HPDE6-E6E7 (cell line): Measurements from ENCODE around the gene KIFC1.
"Not testable (repeated sequence)": the region's sequence is repeated elsewhere in the genome, so short reads cannot be mapped to it uniquely, and the experiment has no call there.

Experiments used
- DNase-seq: peaks from one replicate; pipeline ENCODE4 v3.0.0; 2011; ENCODE audit warnings: missing footprints; ENCODE audit errors: extremely low spot score

KIFC1 gene

DNA sequence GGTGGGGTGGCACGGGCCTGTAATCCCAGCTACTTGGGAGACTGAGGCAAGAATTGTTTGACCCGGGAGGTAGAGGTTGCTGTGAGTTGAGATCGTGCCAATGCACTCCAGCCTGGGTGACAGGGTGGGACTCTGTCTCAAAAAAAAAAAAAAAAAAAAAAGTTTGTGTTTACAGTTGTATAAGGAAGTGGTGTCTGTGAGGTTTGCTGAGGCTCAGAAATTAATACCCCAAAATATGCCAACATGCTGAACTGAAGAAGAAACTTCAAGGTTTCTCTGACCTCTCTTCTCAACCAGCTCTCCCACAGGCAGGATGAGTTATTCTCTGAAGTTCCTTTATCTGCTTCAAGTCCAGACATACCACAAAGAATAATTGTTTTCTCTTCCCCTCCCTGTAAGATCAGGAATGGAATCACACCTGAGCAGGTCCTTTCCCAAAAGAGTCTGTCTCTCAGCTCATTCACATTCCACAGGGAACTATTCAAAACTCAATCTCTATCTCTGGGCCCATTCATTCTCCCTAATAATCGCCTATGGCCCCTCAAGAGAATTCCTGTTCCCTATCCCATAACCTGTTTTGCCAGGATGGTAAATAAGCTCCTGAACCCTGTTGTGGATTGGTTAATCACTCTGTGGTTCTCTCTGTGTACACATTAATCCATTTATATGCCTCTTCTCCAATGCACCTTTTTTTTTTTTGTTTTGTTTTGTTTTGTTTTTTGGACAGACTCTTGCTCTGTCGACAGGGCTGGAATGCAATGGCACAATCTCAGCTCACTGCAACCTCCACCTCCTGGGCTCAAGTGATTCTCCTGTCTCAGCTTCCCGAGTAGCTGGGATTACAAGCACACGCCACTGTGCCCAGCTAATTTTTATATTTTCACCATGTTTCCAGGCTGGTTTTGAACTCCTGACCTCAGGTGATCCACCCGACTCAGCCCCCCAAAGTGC lies 17.4 kb upstream of the KIFC1 start:
- no peak for DNase-seq

DNA sequence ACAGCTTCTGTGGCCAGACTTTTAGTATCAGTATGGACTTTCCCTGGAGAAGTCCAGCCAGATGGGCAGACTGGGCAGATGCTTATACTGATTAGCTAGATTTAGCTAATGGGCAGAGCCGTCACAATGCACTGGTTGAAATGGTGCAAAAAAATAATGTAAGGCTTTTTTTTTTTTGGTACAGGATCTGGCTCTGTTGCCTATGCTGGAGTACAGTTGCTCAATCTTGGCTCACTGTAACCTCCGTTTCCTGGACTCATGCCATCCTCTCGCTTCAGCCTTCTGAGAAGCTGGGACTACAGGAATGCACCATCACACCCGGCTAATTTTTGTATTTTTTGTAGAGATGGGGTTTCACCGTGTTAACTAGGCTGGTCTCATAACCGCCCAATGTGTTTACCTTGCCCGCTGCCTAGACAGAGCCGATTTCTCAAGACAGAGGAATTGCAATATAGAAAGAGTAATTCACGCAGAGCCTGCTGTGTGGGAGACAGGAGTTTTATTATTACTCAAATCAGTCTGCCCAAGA lies 16.4 kb upstream of the KIFC1 start:
- DNase-seq: no peak

DNA sequence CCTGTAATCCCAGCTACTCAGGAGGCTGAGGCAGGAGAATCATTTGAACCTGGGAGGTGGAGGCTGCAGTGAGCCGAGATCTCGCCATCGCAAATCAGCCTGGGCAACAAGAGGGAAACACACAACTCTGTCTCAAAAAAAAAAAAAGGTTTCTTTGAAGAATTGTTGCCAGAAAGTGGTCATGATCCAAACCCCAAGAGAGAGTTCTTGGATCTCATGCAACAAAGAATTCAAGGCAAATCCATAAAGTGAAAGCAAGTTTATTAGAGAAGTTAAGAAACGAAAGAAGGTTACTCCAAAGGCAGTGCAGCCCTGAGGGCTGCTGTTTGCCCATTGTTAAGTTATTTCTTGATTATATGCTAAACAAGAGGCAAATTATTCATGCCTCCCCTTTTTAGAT lies 14.5 kb upstream of the KIFC1 start:
- no peak for DNase-seq

- DNase-seq: not testable (repeated sequence)
Observed at GRCh38 chr6:33379184-33379583, 12.4 kb upstream of the KIFC1 start.

GRCh38 chr6:33380272-33380981 lies 11.2 kb upstream of the KIFC1 start:
- no peak for DNase-seq

DNA sequence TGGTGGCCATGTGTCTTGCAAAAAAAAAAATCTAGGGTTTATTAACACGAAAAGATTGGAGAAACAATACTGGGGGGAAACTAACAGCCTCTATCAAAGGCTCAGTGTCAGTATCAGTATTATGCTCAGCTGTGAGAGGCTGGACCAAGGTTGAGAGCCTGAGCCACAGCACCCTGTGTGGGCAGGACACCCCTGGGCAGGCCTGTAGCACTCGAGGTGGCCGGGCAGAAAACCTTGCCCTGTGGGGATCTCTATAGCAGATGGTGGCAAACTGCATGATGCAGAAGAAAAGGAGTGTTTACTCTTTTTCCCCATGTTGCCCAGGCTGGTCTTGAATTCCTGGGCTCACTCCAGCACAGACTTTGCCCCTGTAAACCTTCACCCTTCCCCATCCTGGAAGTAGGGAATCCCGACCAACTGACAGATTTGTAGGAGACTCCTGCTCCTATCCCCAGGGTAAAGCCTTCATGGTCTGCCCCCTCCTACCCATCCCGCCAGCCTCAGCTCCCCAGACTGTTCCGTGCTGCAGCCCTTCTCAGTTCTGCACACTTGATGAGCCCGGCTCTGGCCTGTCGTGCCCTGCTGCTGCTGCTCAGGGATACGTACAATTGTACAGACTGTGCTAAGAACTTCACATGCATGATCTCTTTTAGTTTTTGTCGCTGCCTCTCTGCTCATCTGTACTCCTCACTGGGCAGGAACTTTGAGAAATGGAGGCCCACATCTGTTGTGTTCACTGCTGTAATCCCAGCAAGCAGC lies 8.0 kb upstream of the KIFC1 start:
- no peak for DNase-seq

GRCh38 chr6:33384581-33385020 lies 7.0 kb upstream of the KIFC1 start:
- DNase-seq: peak; percentile 63

DNA sequence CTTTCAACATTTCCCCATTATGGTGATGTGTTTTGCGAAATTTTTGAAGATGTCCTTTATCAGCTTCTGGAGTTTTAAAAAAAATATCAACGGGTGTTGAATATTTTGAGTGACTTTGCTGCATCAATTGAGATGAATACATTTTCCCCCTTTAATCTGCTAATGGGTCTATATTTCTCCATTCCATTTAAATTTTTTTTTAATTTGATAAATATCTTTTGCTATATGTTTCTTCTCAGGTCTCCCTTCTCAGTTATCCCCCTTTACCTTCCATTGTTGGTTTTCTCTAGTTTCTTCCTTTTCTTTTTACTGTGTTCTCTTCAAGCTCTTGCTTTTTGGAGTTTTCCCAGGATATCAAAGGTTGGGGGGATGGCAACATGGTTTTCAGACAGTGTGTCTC lies 1.4 kb upstream of the KIFC1 start:
- no peak for DNase-seq

- no peak for DNase-seq
Observed at GRCh38 chr6:33390767-33391277, 801 bp upstream of the KIFC1 start.

DNA sequence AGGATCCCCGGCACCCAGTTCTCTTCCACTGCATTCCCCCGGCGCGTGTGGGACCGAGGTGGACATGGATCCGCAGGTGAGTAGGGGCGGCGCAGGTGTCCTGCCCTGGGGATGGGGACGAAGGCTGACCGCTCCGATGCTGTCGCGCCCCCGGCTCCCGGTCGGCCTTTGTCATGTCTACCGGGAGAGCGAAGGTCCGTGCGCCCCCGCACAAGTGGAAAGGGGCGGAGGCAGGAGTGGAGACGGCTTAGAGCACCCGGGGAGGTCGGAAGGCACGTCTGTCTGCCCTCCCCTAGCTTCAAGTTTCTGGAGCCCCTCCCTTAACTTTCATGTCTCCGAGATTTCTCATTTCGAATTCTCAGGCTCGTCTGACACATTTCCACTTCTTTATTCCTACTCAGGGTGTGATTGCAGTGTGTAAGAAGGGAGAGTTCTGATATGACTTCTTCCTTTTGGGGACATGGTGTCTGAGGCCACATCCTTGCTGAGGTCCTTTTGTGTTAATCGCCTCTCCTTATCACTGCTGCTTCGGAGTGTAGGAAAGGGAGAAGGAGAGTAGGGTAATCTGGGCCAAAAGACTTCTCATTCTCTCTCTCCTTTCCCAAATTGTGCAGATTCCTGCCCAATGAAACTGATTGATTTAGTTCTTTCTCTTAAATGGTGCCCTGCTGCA lies 435 bp downstream of the KIFC1 start:
- no peak for DNase-seq

GRCh38 chr6:33392595-33392948 lies 949 bp downstream of the KIFC1 start:
- DNase-seq: no peak

- DNase-seq: no peak
Observed at GRCh38 chr6:33392979-33393378, 1.4 kb downstream of the KIFC1 start.

DNA sequence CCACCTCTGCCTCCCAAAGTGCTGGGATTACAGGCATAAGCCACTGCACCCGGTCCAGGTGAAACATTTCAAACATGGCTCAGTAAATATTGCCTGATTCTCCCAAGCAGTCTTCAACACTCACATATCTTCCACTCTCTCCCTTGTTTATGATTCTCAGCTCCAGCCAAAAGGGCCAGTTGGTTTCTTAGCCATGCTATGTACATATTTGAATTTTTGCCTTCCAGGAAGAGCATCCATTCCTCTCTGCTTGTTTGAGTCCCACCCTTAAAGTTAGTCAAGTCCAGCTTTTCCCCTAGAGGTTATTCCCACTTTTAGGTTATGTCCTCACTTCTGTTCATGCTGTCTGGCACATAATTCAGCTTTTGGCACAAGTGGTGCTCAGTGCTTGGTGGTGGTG lies 5.9 kb downstream of the KIFC1 start:
- DNase-seq: no peak

- not testable (repeated sequence) for DNase-seq
Observed at GRCh38 chr6:33398601-33399000, 7.0 kb downstream of the KIFC1 start.

GRCh38 chr6:33399881-33400280 lies 8.3 kb downstream of the KIFC1 start:
- not testable (repeated sequence) for DNase-seq

DNA sequence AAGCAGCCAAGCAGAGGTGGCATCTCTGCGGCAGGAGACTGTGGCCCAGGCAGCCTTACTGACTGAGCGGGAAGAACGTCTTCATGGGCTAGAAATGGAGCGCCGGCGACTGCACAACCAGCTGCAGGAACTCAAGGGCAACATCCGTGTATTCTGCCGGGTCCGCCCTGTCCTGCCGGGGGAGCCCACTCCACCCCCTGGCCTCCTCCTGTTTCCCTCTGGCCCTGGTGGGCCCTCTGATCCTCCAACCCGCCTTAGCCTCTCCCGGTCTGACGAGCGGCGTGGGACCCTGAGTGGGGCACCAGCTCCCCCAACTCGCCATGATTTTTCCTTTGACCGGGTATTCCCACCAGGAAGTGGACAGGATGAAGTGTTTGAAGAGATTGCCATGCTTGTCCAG lies 13.3 kb downstream of the KIFC1 start:
- DNase-seq: no peak

- no peak for DNase-seq
Observed at GRCh38 chr6:33405386-33405940, 13.8 kb downstream of the KIFC1 start.

DNA sequence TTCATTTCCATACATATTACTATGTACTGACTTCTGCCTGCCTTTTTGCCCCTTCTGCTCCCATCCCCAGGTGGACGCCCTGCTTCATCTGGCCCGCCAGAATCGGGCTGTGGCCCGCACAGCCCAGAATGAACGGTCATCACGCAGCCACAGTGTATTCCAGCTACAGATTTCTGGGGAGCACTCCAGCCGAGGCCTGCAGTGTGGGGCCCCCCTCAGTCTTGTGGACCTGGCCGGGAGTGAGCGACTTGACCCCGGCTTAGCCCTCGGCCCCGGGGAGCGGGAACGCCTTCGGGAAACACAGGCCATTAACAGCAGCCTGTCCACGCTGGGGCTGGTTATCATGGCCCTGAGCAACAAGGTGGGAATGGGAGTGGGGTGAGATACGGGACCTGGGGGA lies 14.5 kb downstream of the KIFC1 start:
- no peak for DNase-seq

GRCh38 chr6:33407132-33407718 lies 15.6 kb downstream of the KIFC1 start:
- DNase-seq: no peak

GRCh38 chr6:33410050-33410710 lies 18.6 kb downstream of the KIFC1 start:
- DNase-seq: peak; percentile 99
